HG03575 (cell line): ENCODE results near the gene NOSIP.

Source experiments
- ATAC-seq: cut with Tn5 transposase; IDR thresholded peaks from one replicate; pipeline ENCODE4 v1.9.1; 2021; ENCODE audit not compliant: unreplicated experiment, insufficient number of reproducible peaks, low FRiP score; ENCODE audit errors: extremely low read depth

The NOSIP gene

DNA sequence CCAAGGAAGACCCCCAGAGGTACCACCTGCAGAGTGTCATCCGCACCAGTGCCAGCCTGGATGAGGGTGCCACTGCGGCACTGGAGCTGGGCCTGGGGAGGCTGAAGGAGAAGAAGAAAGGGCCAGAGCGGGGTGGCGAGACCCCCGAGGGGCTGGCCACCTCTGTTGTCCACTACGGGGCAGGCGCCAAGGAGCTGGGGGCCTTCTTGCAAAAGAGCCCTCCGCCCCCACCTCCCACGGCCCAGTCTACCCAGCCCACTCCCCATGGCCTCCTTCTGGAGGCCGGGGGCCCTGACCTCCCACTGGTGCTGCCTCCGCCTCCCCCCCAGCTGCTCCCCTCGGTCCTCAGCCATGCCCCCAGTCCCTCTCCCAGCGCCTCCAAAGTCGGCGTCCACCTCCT lies 16.1 kb upstream of the NOSIP start:
- no peak for ATAC-seq

DNA sequence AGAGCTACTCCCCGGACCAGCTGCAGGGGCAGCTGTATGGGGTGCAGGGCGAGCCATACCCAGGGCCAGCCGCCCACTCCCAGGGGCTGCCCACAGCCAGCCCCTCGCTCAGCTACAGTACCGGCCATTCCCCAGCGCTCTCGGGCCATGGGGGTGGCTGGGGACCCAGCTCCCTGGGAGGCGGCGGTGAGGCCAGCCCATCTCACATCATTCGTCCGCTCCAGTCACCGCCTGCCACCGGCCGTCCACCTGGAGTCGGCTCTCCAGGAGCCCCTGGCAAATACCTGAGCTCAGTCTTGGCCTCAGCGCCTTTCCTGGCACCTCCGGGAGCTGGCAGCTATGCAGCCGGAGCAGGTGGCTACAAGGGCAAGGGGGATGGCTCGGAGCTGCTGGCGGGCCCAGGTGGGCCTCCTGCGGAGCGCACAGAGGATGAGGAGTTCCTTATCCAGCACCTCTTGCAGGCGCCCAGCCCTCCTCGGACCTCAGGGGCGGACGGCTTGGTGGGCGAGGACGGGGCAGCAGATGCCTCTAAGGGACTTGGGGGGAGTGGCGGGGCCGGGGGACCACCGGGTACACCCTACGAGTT lies 15.6 kb upstream of the NOSIP start:
- ATAC-seq, result no peak

- no peak for ATAC-seq
These were observed 14.8 kb upstream of the NOSIP start for GRCh38 chr19:49594993-49595818.

DNA sequence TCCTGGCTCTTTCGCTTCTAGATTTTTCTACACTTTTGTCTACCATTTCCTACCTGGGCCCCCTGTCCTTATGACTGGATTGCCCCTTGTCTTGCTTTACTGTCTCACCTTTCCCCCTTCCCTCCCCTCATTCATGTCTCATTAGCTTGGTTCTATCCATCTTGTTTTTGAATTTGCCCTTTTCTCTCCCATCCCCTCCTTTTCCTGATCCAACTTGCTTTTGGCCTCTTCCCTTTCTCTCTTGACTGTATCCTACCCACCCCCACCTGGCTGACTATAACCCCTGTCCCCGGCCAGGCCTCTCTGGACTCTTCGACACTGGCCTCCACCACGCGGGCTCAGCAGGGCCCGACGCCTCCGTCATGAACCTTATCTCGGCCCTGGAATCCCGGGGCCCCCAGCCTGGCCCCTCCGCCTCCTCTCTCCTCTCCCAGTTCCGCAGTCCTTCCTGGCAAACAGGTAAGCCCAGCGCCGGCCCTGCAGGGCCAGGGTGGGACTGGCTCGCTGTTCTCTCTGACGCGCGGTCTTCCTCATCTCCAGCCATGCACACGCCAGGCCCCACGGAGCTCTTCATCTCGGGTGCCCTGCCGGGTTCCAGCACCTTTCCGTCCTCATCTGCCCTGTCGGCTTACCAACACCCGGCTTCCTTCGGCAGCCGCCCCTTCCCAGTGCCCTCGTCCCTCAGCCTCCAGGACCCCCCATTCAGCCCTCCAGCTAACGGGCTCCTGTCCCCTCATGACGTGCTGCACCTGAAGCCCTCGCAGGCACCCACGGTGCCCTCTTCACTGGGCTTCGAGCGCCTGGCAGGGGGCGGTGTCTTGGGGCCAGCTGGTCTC lies 14.0 kb upstream of the NOSIP start:
- no peak for ATAC-seq

DNA sequence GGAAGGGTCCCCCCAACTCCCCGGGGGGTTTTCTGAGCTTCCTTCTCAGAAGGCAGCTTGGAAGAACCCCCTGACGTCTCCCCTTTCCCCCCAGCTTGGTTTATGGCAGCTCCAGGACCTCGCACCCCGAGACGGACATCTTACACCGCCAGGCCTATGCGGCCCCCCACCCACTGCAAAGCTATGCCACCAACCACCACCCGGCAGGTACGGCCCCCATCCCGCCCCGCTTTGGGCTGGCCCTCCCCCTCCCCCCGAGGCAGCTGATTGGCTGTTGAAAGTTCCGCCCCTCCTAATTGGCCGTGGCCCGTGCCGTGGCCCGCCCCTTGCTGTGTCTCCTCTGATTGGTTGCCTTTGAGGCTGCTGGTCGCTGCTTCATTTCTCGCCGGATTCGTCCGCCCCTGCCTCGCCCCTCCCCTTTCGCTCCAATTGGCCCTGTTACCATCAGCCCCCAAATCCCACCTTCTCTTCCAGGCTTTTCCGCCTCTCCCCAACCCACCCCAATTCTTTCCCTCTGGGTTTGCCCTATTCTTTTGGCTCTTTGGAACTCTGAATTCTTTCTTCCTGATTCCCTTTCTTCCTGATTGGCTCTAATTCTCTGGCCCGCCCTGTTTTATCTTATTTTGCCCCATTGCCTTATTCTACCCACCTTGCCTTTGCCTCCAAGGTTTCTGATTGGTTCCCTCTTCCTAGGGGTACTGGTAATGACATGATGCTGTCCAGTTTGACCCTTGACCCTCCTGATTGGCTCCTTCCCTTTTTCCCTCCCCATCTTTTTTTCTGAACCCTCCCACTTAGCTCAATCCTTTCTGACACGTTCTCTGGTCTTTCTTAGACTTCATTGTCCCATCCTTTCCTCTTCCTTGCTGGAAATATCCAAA lies 13.1 kb upstream of the NOSIP start:
- no peak for ATAC-seq

- no peak for ATAC-seq
These were observed 12.3 kb upstream of the NOSIP start for GRCh38 chr19:49592486-49593232.

DNA sequence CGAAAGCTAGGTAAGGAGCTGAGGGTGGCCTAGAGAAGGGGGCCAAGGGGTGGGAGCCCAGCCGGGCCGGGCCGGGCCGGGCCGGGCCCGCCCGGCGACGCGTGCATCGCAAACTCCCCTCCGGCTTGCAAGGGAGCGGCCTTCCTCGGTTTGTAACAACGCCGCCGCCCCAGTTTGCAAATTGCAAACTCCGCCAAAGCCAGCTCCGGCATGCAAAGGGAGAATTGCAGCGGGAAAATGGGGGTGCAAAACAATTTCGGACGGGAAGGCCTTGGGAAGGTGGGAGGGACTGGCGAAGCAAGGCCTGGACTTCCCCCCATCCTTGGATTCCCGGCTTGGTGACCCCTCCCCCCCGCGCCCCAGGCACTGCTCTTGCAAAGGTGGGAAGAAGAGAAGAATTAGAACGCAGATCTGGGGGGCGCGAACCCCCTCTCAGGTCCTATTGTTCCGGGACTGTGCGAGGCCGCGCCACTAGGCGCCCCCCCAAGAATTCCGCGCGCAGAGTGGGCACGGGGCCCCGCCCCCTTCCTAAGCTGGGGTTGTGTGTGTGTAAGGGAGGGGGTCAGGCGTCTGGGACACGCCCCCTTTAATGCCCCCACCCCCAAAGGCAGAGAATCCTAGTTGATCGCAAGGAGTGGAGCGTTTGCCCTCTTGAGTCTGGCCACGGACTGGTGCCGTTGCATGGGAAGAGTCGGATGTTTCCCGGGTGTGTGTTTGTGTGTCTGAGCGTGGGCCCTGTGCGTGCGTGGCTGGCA lies 11.6 kb upstream of the NOSIP start:
- ATAC-seq, result no peak

- ATAC-seq, result no peak
These were observed 10.8 kb upstream of the NOSIP start, which contains the start of gene PRR12 for GRCh38 chr19:49590971-49591730. Gene PRR12 (plus strand): TSS chr19:49591182. CDS start chr19:49591655, 473 bp downstream.

DNA sequence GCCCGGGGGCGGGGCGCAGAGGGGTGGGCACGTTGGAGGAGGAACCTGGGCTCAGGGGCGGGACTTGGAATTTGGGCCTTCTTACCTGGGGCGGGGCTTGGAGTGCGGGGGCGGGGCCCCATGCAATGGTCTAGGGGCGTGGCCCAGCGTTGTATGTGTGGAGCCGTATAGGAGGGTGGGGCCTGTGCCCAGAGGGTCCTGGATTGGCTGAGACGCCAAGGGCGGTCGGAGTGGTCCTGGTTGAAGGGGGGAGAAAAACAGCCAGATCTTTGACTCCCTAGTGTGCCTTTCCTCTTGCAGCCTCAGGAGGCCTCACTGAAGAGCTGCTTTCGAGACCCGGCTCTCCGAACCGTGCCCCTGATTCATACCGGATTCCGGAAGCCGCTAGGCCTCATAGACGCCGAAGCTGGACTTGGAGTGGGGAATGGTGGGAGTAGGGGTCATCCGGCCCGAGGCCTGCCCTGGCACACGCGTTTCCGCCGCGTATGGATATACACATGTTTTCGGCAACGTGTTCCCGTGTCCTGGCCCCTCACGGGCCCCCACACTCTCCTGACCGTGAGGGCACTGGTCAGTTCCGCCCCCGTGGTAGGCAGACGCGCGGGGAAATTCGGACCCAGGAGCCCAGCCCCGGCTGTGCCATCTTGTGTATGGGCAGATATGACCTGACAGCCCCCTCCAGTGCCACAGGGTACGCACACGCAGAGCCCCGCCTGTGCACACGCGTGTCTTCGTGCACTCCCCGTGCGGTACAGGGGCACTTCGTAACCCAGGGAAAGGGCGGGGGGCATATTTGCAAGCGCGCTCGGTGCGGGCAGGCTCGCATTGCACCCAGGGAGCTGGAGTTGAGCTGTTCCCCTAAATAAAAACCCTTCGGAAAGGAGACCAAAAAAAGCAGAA lies 10.0 kb upstream of the NOSIP start:
- ATAC-seq, result no peak

GRCh38 chr19:49589502-49589905 lies 9.1 kb upstream of the NOSIP start:
- ATAC-seq, result no peak

GRCh38 chr19:49588365-49589122 lies 8.2 kb upstream of the NOSIP start:
- no peak for ATAC-seq

DNA sequence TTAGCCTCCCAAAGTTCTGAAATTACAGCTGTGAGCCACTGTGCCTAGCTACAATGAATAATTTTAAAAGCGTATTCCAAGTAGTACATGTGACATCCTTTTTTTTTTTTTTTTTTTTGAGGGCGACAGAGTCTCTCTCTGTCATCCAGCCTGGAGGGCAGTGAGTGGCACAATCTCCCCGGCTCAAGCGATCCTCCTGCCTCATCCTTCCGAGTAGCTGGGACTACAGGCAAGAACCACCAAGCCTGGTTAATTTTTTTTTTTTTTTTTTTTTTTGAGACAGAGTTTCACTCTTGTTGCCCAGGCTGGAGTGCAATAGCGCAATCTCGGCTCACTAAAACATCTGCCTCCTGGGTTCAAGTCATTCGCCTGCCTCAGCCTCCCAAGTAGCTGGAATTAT lies 6.9 kb upstream of the NOSIP start:
- ATAC-seq, result no peak

DNA sequence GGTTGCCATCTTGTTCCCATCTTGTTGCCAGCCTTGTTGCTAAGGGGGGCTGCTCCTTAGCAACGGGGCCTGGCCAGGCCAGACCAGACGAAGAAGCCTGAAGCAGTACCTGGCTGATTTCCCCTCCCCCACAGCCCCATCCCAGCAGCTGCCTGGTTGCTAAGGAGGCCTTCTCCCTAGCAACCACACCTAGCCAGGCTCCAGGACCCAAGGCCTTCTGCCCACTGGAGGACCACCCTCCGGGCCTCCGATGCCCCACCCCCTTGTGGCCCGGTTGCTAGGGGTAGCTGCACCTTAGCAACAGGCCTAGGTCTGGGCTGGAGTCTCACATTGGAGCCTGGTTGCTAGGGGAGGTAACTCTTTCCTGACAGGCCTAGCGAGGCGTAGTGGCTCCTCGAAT lies 4.7 kb upstream of the NOSIP start:
- no peak for ATAC-seq

DNA sequence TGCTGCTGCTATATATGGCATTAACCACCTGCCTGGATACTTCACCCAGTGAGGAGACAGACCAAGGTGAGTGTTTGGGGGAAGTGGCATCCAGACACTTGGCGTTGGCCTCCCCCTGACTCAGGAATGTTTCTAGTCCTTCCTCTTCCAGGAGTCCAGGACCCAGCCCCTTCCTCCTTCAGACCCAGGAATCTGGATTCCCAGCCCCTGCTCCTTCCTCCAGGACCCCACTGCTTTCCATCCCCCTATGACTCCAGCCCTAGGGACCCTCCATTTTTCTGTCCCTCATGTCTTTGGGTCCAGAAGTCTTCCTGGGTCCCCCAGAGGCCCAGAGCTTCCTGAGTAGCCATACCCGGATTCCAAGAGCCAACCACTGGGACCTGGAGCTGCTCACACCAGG lies 2.9 kb upstream of the NOSIP start:
- ATAC-seq, result no peak

GRCh38 chr19:49581007-49581508 lies 702 bp upstream of the NOSIP start, which contains the start of gene PRRG2:
Gene PRRG2 (plus strand): TSS chr19:49581316. CDS start chr19:49583220, 1,904 bp downstream.
- no peak for ATAC-seq
